ENCODE data around the gene G3BP2.

GRCh38 chr4:75672461-75673026 is 667 bp downstream of the G3BP2 start:
- TF ChIP-seq CTCF (IDR thresholded peaks at IDR 0.05; ENCODE audit: poor library complexity) (no peak), EZH2phosphoT487 (IDR thresholded peaks at IDR 0.05; ENCODE audit: low read depth, severe bottlenecking, unreplicated experiment) (no peak), EZH2 (IDR thresholded peaks at IDR 0.05; ENCODE audit: borderline replicate concordance) (no peak)
